Esophagus squamous epithelium (tissue), 4 donors: ENCODE measurements around the gene C16orf78.
"Not testable (repeated sequence)": the region's sequence is repeated elsewhere in the genome, so short reads cannot be mapped to it uniquely, and the experiment has no call there.

Source experiments
- CTCF ChIP-seq, 6 experiments: fragments of 450-650 bp in 4 of 6; fragments of 200-600 bp in 2 of 6; sonication (generic) in 2 of 6; IDR thresholded peaks; one replicate each; pipeline ENCODE4 v1.5.1; 2016 to 2019; ENCODE audit warnings: antibody characterized with exemption in 6 of 6, mild to moderate bottlenecking in 4 of 6, moderate library complexity in 4 of 6
- POLR2A ChIP-seq, 4 donors: fragments of 450-650 bp; IDR thresholded peaks; one replicate each; pipeline ENCODE4 v1.6.1; 2017; ENCODE audit warnings: antibody characterized with exemption in 4 of 4, mild to moderate bottlenecking in 4 of 4, moderate library complexity in 3 of 4

GRCh38 chr16:49361731-49362130 is 11.9 kb upstream of the C16orf78 start:
- TF ChIP-seq CTCF, POLR2A (IDR thresholded peaks at IDR 0.05): not testable (repeated sequence)
